ENCODE results near the gene ELMO1.

ELMO1 gene

DNA sequence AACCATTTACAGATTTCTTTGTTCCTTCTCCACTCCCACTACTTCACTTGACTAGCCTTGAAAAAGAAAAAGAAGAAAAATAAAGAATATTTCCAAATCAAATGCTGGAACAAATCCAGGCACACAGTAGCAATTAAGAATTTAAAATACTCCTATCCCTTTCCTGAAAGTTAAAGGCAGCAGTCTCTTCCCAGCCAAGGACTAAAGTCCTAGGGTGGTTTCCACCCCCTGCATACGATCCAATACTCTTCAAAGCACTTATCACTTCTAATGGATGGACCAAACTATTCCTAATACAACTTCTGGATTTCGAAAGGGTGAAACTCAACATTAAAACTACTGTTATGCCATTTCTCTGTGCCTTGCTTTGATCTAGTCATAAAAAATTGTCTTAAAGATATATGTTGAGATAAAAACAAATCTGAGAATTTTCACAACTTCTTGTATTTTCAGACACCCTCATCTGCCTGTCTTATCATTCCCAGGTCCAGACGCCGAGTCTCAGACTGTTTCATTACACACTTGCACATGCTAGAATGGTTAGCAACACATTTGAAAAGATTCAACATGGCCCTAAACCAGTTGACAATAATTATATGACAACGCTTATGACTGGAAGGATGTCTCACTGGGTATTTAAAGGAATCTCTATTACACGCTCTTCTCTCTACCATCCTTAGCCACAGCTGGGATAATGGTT, 13.4 kb downstream of the ELMO1 start:
- Histone ChIP-seq H3K4me3 (ENCODE audit: low read length) (no peak overlapping the region), H3K36me3 (ENCODE audit: control insufficient read depth, low read length) (no peaks in the 10 kb centered on the region), H3F3A (ENCODE audit: control insufficient read depth, insufficient read depth) (no peaks in the 10 kb centered on the region), H4K20me1 (ENCODE audit: control insufficient read depth, insufficient read depth, low read depth, low read length) (no peaks in the 10 kb centered on the region), H3K4me1 (ENCODE audit: control insufficient read depth, low read length) (no peaks in the 10 kb centered on the region), H3K79me2 (ENCODE audit: control insufficient read depth, low read length) (no peaks in the 10 kb centered on the region), H3K4me2 (ENCODE audit: low read length) (no peak overlapping the region), H3K9me2 (replicated peaks; ENCODE audit: control insufficient read depth, low read length) (no peaks in the 10 kb centered on the region), H3K27me3 (ENCODE audit: control insufficient read depth, low read length) (no peaks in the 10 kb centered on the region), H3K27ac (ENCODE audit: low read depth, low read length) (no peak overlapping the region), H3K9me3 (ENCODE audit: control insufficient read depth, insufficient read depth, low read length) (no peaks in the 10 kb centered on the region)
- TF ChIP-seq, protein P1, sequence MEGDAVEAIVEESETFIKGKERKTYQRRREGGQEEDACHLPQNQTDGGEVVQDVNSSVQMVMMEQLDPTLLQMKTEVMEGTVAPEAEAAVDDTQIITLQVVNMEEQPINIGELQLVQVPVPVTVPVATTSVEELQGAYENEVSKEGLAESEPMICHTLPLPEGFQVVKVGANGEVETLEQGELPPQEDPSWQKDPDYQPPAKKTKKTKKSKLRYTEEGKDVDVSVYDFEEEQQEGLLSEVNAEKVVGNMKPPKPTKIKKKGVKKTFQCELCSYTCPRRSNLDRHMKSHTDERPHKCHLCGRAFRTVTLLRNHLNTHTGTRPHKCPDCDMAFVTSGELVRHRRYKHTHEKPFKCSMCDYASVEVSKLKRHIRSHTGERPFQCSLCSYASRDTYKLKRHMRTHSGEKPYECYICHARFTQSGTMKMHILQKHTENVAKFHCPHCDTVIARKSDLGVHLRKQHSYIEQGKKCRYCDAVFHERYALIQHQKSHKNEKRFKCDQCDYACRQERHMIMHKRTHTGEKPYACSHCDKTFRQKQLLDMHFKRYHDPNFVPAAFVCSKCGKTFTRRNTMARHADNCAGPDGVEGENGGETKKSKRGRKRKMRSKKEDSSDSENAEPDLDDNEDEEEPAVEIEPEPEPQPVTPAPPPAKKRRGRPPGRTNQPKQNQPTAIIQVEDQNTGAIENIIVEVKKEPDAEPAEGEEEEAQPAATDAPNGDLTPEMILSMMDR (IDR thresholded peaks at IDR 0.05; ENCODE audit: low read depth, low read length, poor library complexity, severe bottlenecking) = no peak
- no peak for TF ChIP-seq EZH2phosphoT487 (IDR thresholded peaks at IDR 0.05; ENCODE audit: borderline replicate concordance, low read length)

DNA sequence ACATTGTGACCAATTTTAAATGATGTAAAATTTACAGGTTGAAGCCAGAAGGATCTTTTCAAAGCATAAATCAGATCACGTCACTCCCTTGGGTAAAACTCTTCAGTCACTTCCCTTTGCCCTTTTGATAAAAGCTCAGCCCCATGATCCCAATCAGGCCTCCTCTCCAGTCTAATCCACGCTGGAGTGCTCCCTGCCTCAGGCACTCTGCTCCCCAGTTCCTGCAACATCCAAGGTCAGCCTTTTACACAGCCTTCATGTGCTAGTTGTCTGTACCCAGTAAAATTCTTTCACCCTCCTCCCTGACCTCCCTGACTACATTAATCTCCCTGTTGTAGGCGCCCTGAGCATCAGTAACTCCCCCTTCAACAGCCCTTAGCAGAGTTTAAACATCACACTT, 14.1 kb downstream of the ELMO1 start:
- Histone ChIP-seq H3K4me1 (ENCODE audit: control insufficient read depth, low read length) (no peaks in the 10 kb centered on the region), H4K20me1 (ENCODE audit: control insufficient read depth, insufficient read depth, low read depth, low read length) (no peaks in the 10 kb centered on the region), H3F3A (ENCODE audit: control insufficient read depth, insufficient read depth) (no peaks in the 10 kb centered on the region), H3K27me3 (ENCODE audit: control insufficient read depth, low read length) (no peaks in the 10 kb centered on the region), H3K9me2 (replicated peaks; ENCODE audit: control insufficient read depth, low read length) (no peaks in the 10 kb centered on the region), H3K9me3 (ENCODE audit: control insufficient read depth, insufficient read depth, low read length) (no peaks in the 10 kb centered on the region), H3K79me2 (ENCODE audit: control insufficient read depth, low read length) (no peaks in the 10 kb centered on the region), H3K27ac (ENCODE audit: low read depth, low read length) (no peak overlapping the region), H3K4me3 (ENCODE audit: low read length) (no peak overlapping the region), H3K36me3 (ENCODE audit: control insufficient read depth, low read length) (no peaks in the 10 kb centered on the region), H3K4me2 (ENCODE audit: low read length) (no peak overlapping the region)
- no peak for TF ChIP-seq EZH2phosphoT487 (IDR thresholded peaks at IDR 0.05; ENCODE audit: borderline replicate concordance, low read length)
- TF ChIP-seq, protein P1 (IDR thresholded peaks at IDR 0.05; ENCODE audit: low read depth, low read length, poor library complexity, severe bottlenecking) = no peak

DNA sequence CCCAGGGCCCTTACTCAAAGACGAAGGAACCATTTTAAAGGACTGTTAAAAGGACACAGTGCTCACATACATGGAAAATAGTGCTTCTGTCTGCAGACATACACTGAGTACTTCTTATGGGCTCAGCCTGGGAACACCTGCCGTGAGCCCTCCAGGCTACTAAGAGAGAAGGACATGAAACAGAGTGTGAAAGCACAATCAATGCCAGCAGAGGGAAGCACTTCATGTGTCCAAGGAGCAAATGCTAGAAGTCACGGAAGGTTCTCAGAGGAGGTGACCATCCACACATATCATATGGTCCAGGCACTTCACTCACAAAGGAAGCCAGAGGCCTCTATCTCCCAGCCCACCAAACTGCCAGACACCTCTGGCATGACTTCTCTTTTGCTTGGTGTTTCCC, 15.5 kb downstream of the ELMO1 start:
- H3K4me2 ChIP-seq (ENCODE audit: low read length) = no peak overlapping the region
- no peaks in the 10 kb centered on the region for H4K20me1 ChIP-seq (ENCODE audit: control insufficient read depth, insufficient read depth, low read depth, low read length)
- TF ChIP-seq, protein P1 (IDR thresholded peaks at IDR 0.05; ENCODE audit: low read depth, low read length, poor library complexity, severe bottlenecking) = no peak
- no peak for TF ChIP-seq EZH2phosphoT487 (IDR thresholded peaks at IDR 0.05; ENCODE audit: borderline replicate concordance, low read length)
- no peak overlapping the region for H3K4me3 ChIP-seq (ENCODE audit: low read length)
- H3K9me3 ChIP-seq (ENCODE audit: control insufficient read depth, insufficient read depth, low read length) = no peaks in the 10 kb centered on the region
- no peak overlapping the region for H3K27ac ChIP-seq (ENCODE audit: low read depth, low read length)
- no peaks in the 10 kb centered on the region for H3K27me3 ChIP-seq (ENCODE audit: control insufficient read depth, low read length)
- no peaks in the 10 kb centered on the region for H3F3A ChIP-seq (ENCODE audit: control insufficient read depth, insufficient read depth)
- no peaks in the 10 kb centered on the region for H3K4me1 ChIP-seq (ENCODE audit: control insufficient read depth, low read length)
- H3K79me2 ChIP-seq (ENCODE audit: control insufficient read depth, low read length) = no peaks in the 10 kb centered on the region
- no peaks in the 10 kb centered on the region for H3K36me3 ChIP-seq (ENCODE audit: control insufficient read depth, low read length)
- no peaks in the 10 kb centered on the region for H3K9me2 ChIP-seq (replicated peaks; ENCODE audit: control insufficient read depth, low read length)
